ENCODE data around the gene BSPRY.

DNA sequence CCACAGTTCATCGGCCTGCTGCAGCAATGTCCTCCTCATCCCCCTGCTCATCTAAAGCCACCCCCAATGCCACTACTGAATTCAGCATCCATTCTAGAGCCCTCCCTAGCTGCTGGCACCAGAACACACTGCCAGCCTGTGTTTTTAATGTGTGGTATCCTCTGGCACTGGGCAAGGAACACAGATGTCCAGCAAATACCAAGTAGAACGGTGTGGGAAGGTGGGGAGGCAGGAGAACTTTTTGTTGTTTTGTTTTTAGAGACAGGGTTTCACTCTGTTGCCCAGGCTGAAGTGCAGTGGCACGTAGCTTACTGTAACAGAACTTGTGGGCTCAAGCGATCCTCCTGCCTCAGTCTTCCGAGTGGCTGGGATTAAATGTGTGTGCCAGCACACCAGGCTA lies 22.7 kb downstream of the BSPRY start:
- TF ChIP-seq, protein P1, sequence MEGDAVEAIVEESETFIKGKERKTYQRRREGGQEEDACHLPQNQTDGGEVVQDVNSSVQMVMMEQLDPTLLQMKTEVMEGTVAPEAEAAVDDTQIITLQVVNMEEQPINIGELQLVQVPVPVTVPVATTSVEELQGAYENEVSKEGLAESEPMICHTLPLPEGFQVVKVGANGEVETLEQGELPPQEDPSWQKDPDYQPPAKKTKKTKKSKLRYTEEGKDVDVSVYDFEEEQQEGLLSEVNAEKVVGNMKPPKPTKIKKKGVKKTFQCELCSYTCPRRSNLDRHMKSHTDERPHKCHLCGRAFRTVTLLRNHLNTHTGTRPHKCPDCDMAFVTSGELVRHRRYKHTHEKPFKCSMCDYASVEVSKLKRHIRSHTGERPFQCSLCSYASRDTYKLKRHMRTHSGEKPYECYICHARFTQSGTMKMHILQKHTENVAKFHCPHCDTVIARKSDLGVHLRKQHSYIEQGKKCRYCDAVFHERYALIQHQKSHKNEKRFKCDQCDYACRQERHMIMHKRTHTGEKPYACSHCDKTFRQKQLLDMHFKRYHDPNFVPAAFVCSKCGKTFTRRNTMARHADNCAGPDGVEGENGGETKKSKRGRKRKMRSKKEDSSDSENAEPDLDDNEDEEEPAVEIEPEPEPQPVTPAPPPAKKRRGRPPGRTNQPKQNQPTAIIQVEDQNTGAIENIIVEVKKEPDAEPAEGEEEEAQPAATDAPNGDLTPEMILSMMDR (conservative IDR thresholded peaks at IDR 0.05; ENCODE audit: low read depth, low read length) = no peak
- no peak for TF ChIP-seq EZH2 (IDR thresholded peaks at IDR 0.05; ENCODE audit: low read length, unreplicated experiment)
